ENCODE data around the gene PIGV. TPM values are rescaled to one million over a fixed set of nuclear protein-coding genes. Genes with fewer than 3 reads are reported as not detected.
A peak's percentile ranks its signal among the peaks of the same experiment; 100 is the strongest.

The PIGV gene
- total RNA-seq, 2 donors from 2014 or later = 10.9 to 14.2 TPM

GRCh38 chr1:26783646-26784022 lies 4.1 kb upstream of the PIGV start:
- no peak overlapping the region for H3K4me3 ChIP-seq
- peaks cover under 1 to 18% of the 10 kb centered on the region in 2 donors for H3K36me3 ChIP-seq (replicated peaks in 1 of 2; ENCODE audit: insufficient read depth in 1 of 2, low read depth in 2 of 2)
- no peaks in the 10 kb centered on the region for H3K9me3 ChIP-seq
- TF ChIP-seq, protein P1, sequence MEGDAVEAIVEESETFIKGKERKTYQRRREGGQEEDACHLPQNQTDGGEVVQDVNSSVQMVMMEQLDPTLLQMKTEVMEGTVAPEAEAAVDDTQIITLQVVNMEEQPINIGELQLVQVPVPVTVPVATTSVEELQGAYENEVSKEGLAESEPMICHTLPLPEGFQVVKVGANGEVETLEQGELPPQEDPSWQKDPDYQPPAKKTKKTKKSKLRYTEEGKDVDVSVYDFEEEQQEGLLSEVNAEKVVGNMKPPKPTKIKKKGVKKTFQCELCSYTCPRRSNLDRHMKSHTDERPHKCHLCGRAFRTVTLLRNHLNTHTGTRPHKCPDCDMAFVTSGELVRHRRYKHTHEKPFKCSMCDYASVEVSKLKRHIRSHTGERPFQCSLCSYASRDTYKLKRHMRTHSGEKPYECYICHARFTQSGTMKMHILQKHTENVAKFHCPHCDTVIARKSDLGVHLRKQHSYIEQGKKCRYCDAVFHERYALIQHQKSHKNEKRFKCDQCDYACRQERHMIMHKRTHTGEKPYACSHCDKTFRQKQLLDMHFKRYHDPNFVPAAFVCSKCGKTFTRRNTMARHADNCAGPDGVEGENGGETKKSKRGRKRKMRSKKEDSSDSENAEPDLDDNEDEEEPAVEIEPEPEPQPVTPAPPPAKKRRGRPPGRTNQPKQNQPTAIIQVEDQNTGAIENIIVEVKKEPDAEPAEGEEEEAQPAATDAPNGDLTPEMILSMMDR (IDR thresholded peaks at IDR 0.05) = no peak
- peak in 1 of 3 donors; percentile 23 for TF ChIP-seq POLR2A (IDR thresholded peaks at IDR 0.05)
- ATAC-seq (no peak), DNase-seq (no peak)
- 44 to 47% methylated on average over 5 of the region's 5 CpGs for whole genome bisulfite sequencing, 2 donors
- H3K27ac ChIP-seq = peak overlapping the region; percentile 47 to 98 (median 58)
- H3K27me3 ChIP-seq = no peaks in the 10 kb centered on the region
- intact Hi-C loops (cut with DNase I) = no loop called here
- H3K4me1 ChIP-seq = peaks cover 45% of the 10 kb centered on the region

DNA sequence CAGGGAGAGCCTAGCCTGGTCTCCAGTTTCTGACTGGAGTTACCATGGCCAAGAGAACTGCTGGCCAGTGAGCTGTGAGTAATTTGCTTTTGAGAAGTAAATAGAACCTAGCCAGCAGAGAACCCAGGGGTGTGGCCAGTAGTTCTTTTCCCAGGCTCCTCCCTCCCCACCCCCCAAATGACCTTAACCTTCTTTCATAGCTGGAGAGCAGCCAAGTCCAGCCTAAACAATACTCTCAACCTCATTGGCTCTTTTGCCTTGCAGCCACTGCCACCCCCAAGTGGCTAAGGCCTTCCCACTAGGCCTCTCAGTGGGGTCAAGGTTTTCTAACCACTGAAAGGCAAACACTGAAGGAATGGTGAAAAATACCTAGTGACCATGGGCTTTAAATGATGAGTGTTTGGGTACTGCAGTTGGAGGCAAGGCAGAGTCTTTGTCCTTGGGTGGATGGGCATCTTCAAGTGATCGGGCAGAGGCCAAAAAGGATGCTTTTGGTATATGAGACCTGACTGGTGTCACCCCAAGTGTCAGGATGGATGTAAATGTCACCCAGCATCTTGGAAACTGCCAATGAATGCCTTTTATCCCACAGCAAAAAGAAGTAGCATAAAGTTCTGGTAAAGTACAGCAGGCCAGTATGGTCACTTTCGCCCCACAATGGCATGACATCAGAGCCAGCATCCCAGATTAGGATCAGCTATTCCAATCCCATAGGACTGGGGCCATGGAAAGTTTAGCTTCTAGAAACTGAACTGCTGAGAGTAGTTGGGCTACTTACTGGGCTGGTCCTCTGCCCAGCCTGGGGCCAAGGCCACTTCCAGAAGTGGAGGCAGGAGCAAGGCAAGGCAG lies 3.5 kb upstream of the PIGV start:
- Histone ChIP-seq H3K27me3 (no peaks in the 10 kb centered on the region), H3K27ac (peak overlapping the region; percentile 47 to 98 (median 58)), H3K9me3 (no peaks in the 10 kb centered on the region), H3K36me3 (replicated peaks in 1 of 2; ENCODE audit: insufficient read depth in 1 of 2, low read depth in 2 of 2) (peaks cover 0 to 12% of the 10 kb centered on the region in 2 donors), H3K4me3 (no peak overlapping the region), H3K4me1 (peaks cover 45% of the 10 kb centered on the region)
- 69 to 73% methylated on average over 1 to 2 of the region's 2 CpGs for WGBS, 2 donors
- DNase-seq = peak; percentile 76 to 91 (median 84)
- peak; percentile 46 for ATAC-seq
- intact Hi-C loops (cut with DNase I) = no loop called here
- peak in 1 of 3 donors; percentile 31 for TF ChIP-seq POLR2A (IDR thresholded peaks at IDR 0.05)
- TF ChIP-seq, protein P1 (IDR thresholded peaks at IDR 0.05) = no peak

- intact Hi-C loops (cut with DNase I) = no loop called here
Observed at GRCh38 chr1:26784886-26785285, 2.9 kb upstream of the PIGV start.

DNA sequence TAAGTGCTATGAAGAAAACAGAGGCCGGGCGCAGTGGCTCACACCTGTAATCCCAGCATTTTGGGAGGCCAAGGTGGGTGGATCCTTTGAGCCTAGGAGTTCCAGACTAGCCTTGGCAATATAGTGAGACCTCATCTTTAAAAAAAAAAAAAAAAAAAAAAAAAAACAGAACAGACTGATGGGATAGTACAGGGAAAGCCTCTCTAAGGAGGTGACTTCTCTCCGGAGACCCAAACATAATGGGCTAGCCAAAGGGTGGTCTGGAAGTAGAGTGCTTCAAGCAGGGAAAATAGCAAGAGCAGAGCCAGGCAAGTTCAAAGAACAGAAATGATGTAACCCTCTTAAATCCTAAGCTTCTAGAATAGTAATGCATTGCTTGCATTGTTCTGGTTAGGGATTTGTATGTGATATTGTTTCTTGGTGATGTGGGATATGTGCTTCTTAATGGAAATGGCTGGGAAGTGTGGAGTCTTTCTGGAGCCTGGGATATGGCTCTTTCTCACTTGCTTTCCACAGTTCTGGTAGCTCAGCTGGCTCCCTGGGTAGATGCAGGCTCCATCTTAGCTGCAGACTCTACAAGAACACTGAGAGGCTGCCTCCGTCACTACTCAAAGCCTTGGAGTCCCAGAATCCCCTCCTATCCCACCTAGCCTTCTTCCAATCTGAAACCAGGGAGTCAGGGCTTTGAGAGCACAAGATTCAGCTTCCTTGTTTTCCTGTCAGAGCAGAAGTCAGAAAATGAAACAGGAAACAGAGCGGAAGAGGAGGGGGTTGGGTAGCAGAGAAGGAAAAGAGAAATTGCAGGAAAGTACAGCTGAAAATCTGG lies 1.9 kb upstream of the PIGV start:
- TF ChIP-seq POLR2A (IDR thresholded peaks at IDR 0.05) = no peak
- TF ChIP-seq, protein P1 (IDR thresholded peaks at IDR 0.05) = no peak
- H3K4me3 ChIP-seq = no peak overlapping the region
- H3K9me3 ChIP-seq = no peaks in the 10 kb centered on the region
- H3K36me3 ChIP-seq (replicated peaks in 1 of 2; ENCODE audit: insufficient read depth in 1 of 2, low read depth in 2 of 2) = no peaks in the 10 kb centered on the region
- H3K27ac ChIP-seq = peak overlapping the region in 3 of 4 donors; percentile 94 to 98 (median 96)
- WGBS, 2 donors = 84 to 91% methylated on average over 5 of the region's 5 CpGs
- H3K4me1 ChIP-seq = peaks cover 45% of the 10 kb centered on the region
- intact Hi-C loops (cut with DNase I) = no loop called here
- DNase-seq (peak in 1 of 4 donors; percentile 38), ATAC-seq (no peak)
- no peaks in the 10 kb centered on the region for H3K27me3 ChIP-seq

More at GRCh38 chr1:26784886-26785285, 2.9 kb upstream of the PIGV start:
- DNase-seq = no peak
- Histone ChIP-seq H3K27me3 (no peaks in the 10 kb centered on the region), H3K4me1 (peaks cover 45% of the 10 kb centered on the region), H3K27ac (peak overlapping the region; percentile 41 to 98 (median 58)), H3K9me3 (no peaks in the 10 kb centered on the region), H3K4me3 (no peak overlapping the region), H3K36me3 (replicated peaks in 1 of 2; ENCODE audit: insufficient read depth in 1 of 2, low read depth in 2 of 2) (peaks cover 0 to 7% of the 10 kb centered on the region in 2 donors)
- 92 to 95% methylated on average over 1 of the region's 1 CpG for WGBS, 2 donors
- ATAC-seq = no peak
- TF ChIP-seq POLR2A (IDR thresholded peaks at IDR 0.05) = no peak
- TF ChIP-seq, protein P1 (IDR thresholded peaks at IDR 0.05) = no peak
